HepG2 (cell line): ENCODE results near the gene DRC7. TPM values are rescaled to one million over a fixed set of nuclear protein-coding genes. Genes with fewer than 3 reads are reported as not detected.

Source experiments
- EED ChIP-seq: sonication (generic); formaldehyde crosslinking; IDR thresholded peaks from 2 replicates; pipeline ENCODE4 v1.5.0; 2020; ENCODE audit warnings: mild to moderate bottlenecking, missing genetic modification reagents
- GATAD1 ChIP-seq: IDR thresholded peaks from 2 replicates; pipeline ENCODE4 v1.6.1; 2016; ENCODE audit warnings: missing genetic modification reagents, missing compliant biosample characterization
- HES4 ChIP-seq: sonication (generic); formaldehyde crosslinking; IDR thresholded peaks from 2 replicates; pipeline ENCODE4 v1.9.0; 2021; ENCODE audit warnings: mild to moderate bottlenecking, missing genetic modification reagents, borderline replicate concordance
- HIVEP1 ChIP-seq: sonication (generic); formaldehyde crosslinking; IDR thresholded peaks from 2 replicates; pipeline ENCODE4 v1.4.0; 2020; ENCODE audit warnings: mild to moderate bottlenecking, missing genetic modification reagents
- HMGXB4 ChIP-seq, 2 experiments: sonication (generic) in 1 of 2; formaldehyde crosslinking in 1 of 2; IDR thresholded peaks; 2 replicates each; pipeline versions ENCODE4 v1.4.0 to v1.6.1; 2018 to 2020; ENCODE audit warnings: missing genetic modification reagents in 2 of 2, borderline replicate concordance in 1 of 2, low read depth in 1 of 2, mild to moderate bottlenecking in 1 of 2, missing biosample characterization in 1 of 2
- IKZF1 ChIP-seq: fragments of 450-650 bp; IDR thresholded peaks from 2 replicates; pipeline ENCODE4 v1.7.1; 2016
- KLF16 ChIP-seq, 2 experiments: sonication (generic) in 1 of 2; formaldehyde crosslinking in 1 of 2; IDR thresholded peaks; 2 replicates each; pipeline versions ENCODE4 v1.6.1 to v1.8.0; 2016 to 2023; ENCODE audit warnings: missing genetic modification reagents in 2 of 2, missing compliant biosample characterization in 1 of 2
- MTF2 ChIP-seq: sonication (generic); formaldehyde crosslinking; IDR thresholded peaks from 2 replicates; pipeline ENCODE4 v1.5.0; 2020; ENCODE audit warnings: missing genetic modification reagents, borderline replicate concordance
- MYC ChIP-seq: sonication (generic); formaldehyde crosslinking; IDR thresholded peaks from 2 replicates; pipeline ENCODE4 v1.9.0; 2021; ENCODE audit warnings: missing genetic modification reagents, borderline replicate concordance
- NFIC ChIP-seq: IDR thresholded peaks from 2 replicates; pipeline ENCODE4 v1.6.1; 2012; ENCODE audit warnings: mild to moderate bottlenecking, low read length, inconsistent platforms
- RAD51 ChIP-seq: fragments of 450-650 bp; IDR thresholded peaks from 2 replicates; pipeline ENCODE4 v1.6.1; 2016; ENCODE audit warnings: borderline replicate concordance
- USF2 ChIP-seq, 2 experiments: sonication (generic) in 1 of 2; formaldehyde crosslinking in 1 of 2; IDR thresholded peaks; 2 replicates each; pipeline versions ENCODE4 v1.5.1 to v1.6.1; 2011 to 2020; ENCODE audit warnings: borderline replicate concordance in 1 of 2, low read depth in 1 of 2, low read length in 1 of 2, mild to moderate bottlenecking in 1 of 2, missing genetic modification reagents in 1 of 2, moderate library complexity in 1 of 2
- ZBTB38 ChIP-seq: sonication (generic); formaldehyde crosslinking; IDR thresholded peaks from 2 replicates; pipeline ENCODE4 v1.5.1; 2020; ENCODE audit warnings: mild to moderate bottlenecking, missing genetic modification reagents
- ZFY ChIP-seq: sonication (generic); formaldehyde crosslinking; IDR thresholded peaks from 2 replicates; pipeline ENCODE4 v1.4.0; 2020; ENCODE audit warnings: missing genetic modification reagents
- ZMYM3 ChIP-seq: sonication (generic); formaldehyde crosslinking; IDR thresholded peaks from 2 replicates; pipeline ENCODE4 v1.5.1; 2020; ENCODE audit warnings: mild to moderate bottlenecking, missing genetic modification reagents
- ZNF432 ChIP-seq: sonication (generic); formaldehyde crosslinking; IDR thresholded peaks from 2 replicates; pipeline ENCODE4 v1.5.0; 2020; ENCODE audit warnings: missing genetic modification reagents, mild to moderate bottlenecking, borderline replicate concordance
- ZNF878 ChIP-seq: sonication (generic); formaldehyde crosslinking; IDR thresholded peaks from 2 replicates; pipeline ENCODE4 v1.8.1; 2023; ENCODE audit warnings: mild to moderate bottlenecking, missing genetic modification reagents, moderate library complexity
- ZSCAN29 ChIP-seq: sonication (generic); formaldehyde crosslinking; conservative IDR thresholded peaks from 2 replicates; pipeline ENCODE4 v1.4.0; 2020; ENCODE audit warnings: mild to moderate bottlenecking, missing genetic modification reagents
- polyA plus RNA-seq, 8 experiments: library from polyadenylated mRNA; depleted of rRNA in 3 of 8; stranded (reverse) in 7 of 8; unstranded in 1 of 8; fragments of >200 nt; fragmentation: Illumina TruSeq in 4 of 8; extraction: Trizol in 4 of 8; gene quantifications; 2 replicates each; pipeline versions ENCODE4 v1.2.1 to v1.2.3, GENCODE V29; 2011 to 2016; ENCODE audit warnings: low read depth in 4 of 8, missing spikeins in 1 of 8, mixed read lengths in 1 of 8; ENCODE audit not compliant: insufficient read depth in 1 of 8
- total RNA-seq, 5 experiments: library from RNA; depleted of rRNA; stranded (reverse); fragments of >200 nt; fragmentation: Illumina TruSeq; extraction: Trizol; gene quantifications; 2 replicates each; pipeline ENCODE4 v1.2.3, GENCODE V29; 2016; ENCODE audit warnings: low read depth in 1 of 5
- TF ChIP-seq, protein P1 (sequence below): sonication (generic); formaldehyde crosslinking; IDR thresholded peaks from 2 replicates; pipeline ENCODE4 v1.5.0; 2020; ENCODE audit warnings: mild to moderate bottlenecking, missing genetic modification reagents, borderline replicate concordance
- TF ChIP-seq, protein P2 (sequence below): IDR thresholded peaks from 2 replicates; pipeline ENCODE4 v1.6.1; 2016
- TF ChIP-seq, protein P3 (sequence below): fragments of 450-650 bp; IDR thresholded peaks from 2 replicates; pipeline ENCODE4 v1.6.1; 2016

Gene DRC7
- total and polyA plus RNA-seq, 2 of the 13 experiments (the other 11 are each of a cell fraction or from before 2014, with no cell fraction given), result 2.7 to 3.4 TPM

GRCh38 chr16:57688487-57688986, 6.1 kb upstream of the DRC7 start (continued):
- TF ChIP-seq ZBTB38 (CRISPR knock-in tag) (0 out of 2 replicates have a peak, but pooled peaks have one; percentile 37), EED (0 out of 2 replicates have a peak, but pooled peaks have one; percentile 55), HMGXB4 (CRISPR knock-in tag; IDR thresholded peaks at IDR 0.05; ENCODE audit: borderline replicate concordance in 1 of 2, low read depth in 1 of 2) (0 out of 4 replicates have a peak, but pooled peaks of 1 of the 2 experiments have one; percentile 16), ZFY (CRISPR knock-in tag) (0 out of 2 replicates have a peak, but pooled peaks have one; percentile 26), ZSCAN29 (CRISPR knock-in tag) (no peak), HIVEP1 (CRISPR knock-in tag) (no peak), ZMYM3 (CRISPR knock-in tag) (peak; percentile 16; the same call in 1 of the 2 replicates), USF2 (IDR thresholded peaks at IDR 0.05; ENCODE audit: low read depth, low read length) (no peak), USF2 (CRISPR knock-in tag; IDR thresholded peaks at IDR 0.05; ENCODE audit: borderline replicate concordance) (0 out of 2 replicates have a peak, but pooled peaks have one; percentile 58), MTF2 (no peak), GATAD1 (no peak), NFIC (no peak), ZNF878 (CRISPR knock-in tag) (no peak), IKZF1 (no peak), ZNF432 (CRISPR knock-in tag) (no peak), RAD51 (no peak), HES4 (CRISPR knock-in tag) (0 out of 2 replicates have a peak, but pooled peaks have one; percentile 15), MYC (CRISPR knock-in tag) (0 out of 2 replicates have a peak, but pooled peaks have one; percentile 41), KLF16 (CRISPR knock-in tag; IDR thresholded peaks at IDR 0.05) (no peak)
- TF ChIP-seq, protein P1, sequence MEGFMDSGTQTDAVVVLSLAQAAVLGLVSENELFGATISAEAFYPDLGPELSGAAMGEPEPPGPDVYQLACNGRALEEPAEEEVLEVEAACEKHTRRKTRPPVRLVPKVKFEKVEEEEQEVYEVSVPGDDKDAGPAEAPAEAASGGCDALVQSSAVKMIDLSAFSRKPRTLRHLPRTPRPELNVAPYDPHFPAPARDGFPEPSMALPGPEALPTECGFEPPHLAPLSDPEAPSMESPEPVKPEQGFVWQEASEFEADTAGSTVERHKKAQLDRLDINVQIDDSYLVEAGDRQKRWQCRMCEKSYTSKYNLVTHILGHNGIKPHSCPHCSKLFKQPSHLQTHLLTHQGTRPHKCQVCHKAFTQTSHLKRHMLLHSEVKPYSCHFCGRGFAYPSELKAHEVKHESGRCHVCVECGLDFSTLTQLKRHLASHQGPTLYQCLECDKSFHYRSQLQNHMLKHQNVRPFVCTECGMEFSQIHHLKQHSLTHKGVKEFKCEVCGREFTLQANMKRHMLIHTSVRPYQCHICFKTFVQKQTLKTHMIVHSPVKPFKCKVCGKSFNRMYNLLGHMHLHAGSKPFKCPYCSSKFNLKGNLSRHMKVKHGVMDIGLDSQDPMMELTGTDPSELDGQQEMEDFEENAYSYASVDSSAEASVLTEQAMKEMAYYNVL, result no peak
- TF ChIP-seq, protein P2, sequence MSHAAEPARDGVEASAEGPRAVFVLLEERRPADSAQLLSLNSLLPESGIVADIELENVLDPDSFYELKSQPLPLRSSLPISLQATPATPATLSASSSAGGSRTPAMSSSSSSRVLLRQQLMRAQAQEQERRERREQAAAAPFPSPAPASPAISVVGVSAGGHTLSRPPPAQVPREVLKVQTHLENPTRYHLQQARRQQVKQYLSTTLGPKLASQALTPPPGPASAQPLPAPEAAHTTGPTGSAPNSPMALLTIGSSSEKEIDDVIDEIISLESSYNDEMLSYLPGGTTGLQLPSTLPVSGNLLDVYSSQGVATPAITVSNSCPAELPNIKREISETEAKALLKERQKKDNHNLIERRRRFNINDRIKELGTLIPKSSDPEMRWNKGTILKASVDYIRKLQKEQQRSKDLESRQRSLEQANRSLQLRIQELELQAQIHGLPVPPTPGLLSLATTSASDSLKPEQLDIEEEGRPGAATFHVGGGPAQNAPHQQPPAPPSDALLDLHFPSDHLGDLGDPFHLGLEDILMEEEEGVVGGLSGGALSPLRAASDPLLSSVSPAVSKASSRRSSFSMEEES (CRISPR knock-in tag), result no peak
- TF ChIP-seq, protein P3, sequence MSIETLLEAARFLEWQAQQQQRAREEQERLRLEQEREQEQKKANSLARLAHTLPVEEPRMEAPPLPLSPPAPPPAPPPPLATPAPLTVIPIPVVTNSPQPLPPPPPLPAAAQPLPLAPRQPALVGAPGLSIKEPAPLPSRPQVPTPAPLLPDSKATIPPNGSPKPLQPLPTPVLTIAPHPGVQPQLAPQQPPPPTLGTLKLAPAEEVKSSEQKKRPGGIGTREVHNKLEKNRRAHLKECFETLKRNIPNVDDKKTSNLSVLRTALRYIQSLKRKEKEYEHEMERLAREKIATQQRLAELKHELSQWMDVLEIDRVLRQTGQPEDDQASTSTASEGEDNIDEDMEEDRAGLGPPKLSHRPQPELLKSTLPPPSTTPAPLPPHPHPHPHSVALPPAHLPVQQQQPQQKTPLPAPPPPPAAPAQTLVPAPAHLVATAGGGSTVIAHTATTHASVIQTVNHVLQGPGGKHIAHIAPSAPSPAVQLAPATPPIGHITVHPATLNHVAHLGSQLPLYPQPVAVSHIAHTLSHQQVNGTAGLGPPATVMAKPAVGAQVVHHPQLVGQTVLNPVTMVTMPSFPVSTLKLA, result no peak
